Type B pancreatic cell (in vitro differentiated cells): ENCODE results near the gene BIRC5. TPM values are rescaled to one million over a fixed set of nuclear protein-coding genes. Genes with fewer than 3 reads are reported as not detected.

ENCODE experiments used
- DNase-seq: peaks from one replicate; pipeline ENCODE4 v3.0.0; 2021; ENCODE audit warnings: mixed read lengths; ENCODE audit not compliant: unreplicated experiment; ENCODE audit errors: extremely low spot score
- H3K27ac Mint-ChIP-seq: 2 replicates; pipeline ENCODE4 v1.8.0; 2021; ENCODE audit warnings: mild to moderate bottlenecking, mixed read lengths
- H3K27me3 Mint-ChIP-seq: 2 replicates; pipeline ENCODE4 v1.8.0; 2021; ENCODE audit warnings: mixed read lengths
- H3K36me3 Mint-ChIP-seq: 2 replicates; pipeline ENCODE4 v1.8.0; 2021; ENCODE audit warnings: mixed read lengths
- H3K4me1 Mint-ChIP-seq: one replicate; pipeline ENCODE4 v1.8.0; 2021; ENCODE audit warnings: mixed read lengths; ENCODE audit not compliant: unreplicated experiment
- H3K4me3 Mint-ChIP-seq: 2 replicates; pipeline ENCODE4 v1.8.0; 2021; ENCODE audit warnings: mild to moderate bottlenecking, mixed read lengths
- H3K9me3 Mint-ChIP-seq: 2 replicates; pipeline ENCODE4 v1.8.0; 2021; ENCODE audit warnings: mixed read lengths
- CTCF ChIP-seq: fragments of 200-600 bp; sonication (generic); conservative IDR thresholded peaks from 2 replicates; pipeline ENCODE4 v1.5.0; 2021; ENCODE audit warnings: antibody characterized with exemption, mild to moderate bottlenecking
- total RNA-seq: library from RNA; stranded (reverse); gene quantifications from 2 replicates; pipeline ENCODE4 v1.2.1, GENCODE V29; 2021; ENCODE audit warnings: low replicate concordance

The BIRC5 gene
- total RNA-seq, 1 donor from 2014 or later = 63.3 TPM

DNA sequence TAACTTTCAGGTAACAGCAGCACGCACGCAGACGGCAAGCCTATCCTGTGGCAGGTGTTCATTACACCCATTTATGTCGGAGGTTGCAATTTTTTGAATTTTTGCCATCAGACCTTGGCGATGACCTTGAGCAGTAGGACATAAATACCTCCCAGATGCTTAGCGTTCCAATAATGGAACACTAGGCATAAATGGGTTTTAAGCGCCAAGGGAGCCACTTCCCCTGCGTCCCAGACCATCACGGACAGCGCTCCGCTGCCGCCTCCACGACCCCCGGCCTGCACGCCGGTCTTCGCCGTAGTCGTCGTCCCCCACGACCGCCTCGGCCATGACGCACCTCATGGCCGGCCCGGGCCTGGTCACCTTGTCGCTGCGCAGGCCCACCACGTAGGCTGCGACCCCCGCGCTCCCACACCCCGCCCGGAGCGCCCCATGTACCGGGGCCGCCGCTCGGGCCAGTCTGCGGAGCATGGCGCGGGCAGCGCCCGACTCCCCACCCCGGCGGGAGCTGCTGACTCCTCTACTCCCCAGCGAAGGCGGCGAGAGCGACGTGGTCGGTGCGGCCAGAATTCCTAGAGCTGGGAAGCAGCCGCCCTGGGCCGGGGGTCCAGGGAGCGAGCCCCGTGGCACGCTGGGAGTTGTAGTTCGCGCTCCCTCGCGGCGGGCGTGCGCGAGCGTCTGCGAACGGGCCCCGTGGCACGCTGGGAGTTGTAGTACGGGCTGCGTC, 40.1 kb downstream of the BIRC5 start:
- peaks cover 18% of the 10 kb centered on the region for H3K4me1 Mint-ChIP-seq
- peak overlapping the region; percentile 86 for H3K4me3 Mint-ChIP-seq
- no peaks in the 10 kb centered on the region for H3K9me3 Mint-ChIP-seq
- TF ChIP-seq CTCF = no peak
- no peaks in the 10 kb centered on the region for H3K27me3 Mint-ChIP-seq
- DNase-seq = peak; percentile 94
- no peaks in the 10 kb centered on the region for H3K36me3 Mint-ChIP-seq
- H3K27ac Mint-ChIP-seq = peak overlapping the region; percentile 53

GRCh38 chr17:78255029-78255656, 41.1 kb downstream of the BIRC5 start:
- Mint-ChIP-seq H3K4me1 (peaks cover 18% of the 10 kb centered on the region), H3K4me3 (peak overlapping the region; percentile 74), H3K9me3 (no peaks in the 10 kb centered on the region)

GRCh38 chr17:78255953-78256706, 42.1 kb downstream of the BIRC5 start:
- DNase-seq = no peak
- H3K4me3 Mint-ChIP-seq = peak overlapping the region; percentile 74
- no peaks in the 10 kb centered on the region for H3K27me3 Mint-ChIP-seq
- no peaks in the 10 kb centered on the region for H3K9me3 Mint-ChIP-seq
- no peak for TF ChIP-seq CTCF
- H3K4me1 Mint-ChIP-seq = peaks cover 18% of the 10 kb centered on the region
- no peak overlapping the region for H3K27ac Mint-ChIP-seq
- no peaks in the 10 kb centered on the region for H3K36me3 Mint-ChIP-seq

More at GRCh38 chr17:78255029-78255656, 41.1 kb downstream of the BIRC5 start:
- Mint-ChIP-seq H3K27ac (no peak overlapping the region), H3K36me3 (no peaks in the 10 kb centered on the region), H3K27me3 (no peaks in the 10 kb centered on the region)
- no peak for DNase-seq
- TF ChIP-seq CTCF = no peak

- H3K36me3 Mint-ChIP-seq = no peaks in the 10 kb centered on the region
- no peaks in the 10 kb centered on the region for H3K27me3 Mint-ChIP-seq
- H3K9me3 Mint-ChIP-seq = no peaks in the 10 kb centered on the region
- no peak for TF ChIP-seq CTCF
- no peak for DNase-seq
- H3K4me1 Mint-ChIP-seq = peaks cover 18% of the 10 kb centered on the region
- peak overlapping the region; percentile 28 for H3K4me3 Mint-ChIP-seq
- no peak overlapping the region for H3K27ac Mint-ChIP-seq
Measured at GRCh38 chr17:78256707-78257591, 42.9 kb downstream of the BIRC5 start.

DNA sequence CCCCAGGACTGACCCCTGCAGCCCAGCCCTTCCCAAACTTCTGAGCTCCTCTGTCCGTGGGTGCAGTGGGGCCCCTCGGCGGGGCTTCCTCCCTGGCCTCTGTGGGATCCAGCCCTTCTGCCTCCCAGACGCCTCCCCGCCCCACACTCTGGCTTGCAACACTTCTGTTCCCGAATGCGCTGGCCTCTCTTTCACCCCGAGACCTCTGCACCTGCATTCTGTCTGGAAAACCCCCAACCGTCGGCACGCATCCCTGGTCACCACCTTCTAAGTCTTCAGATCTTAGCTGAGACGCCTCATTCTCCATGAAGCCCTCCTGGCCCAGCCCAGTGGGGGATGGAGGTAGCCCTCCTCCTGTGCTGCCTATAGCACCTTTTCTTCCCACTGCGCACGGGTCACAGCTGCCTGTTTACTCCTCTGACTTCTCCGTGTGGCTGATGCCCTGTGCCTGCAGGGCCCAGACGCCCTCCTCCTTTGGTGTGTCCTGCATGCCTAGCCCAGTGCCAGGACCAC, 43.8 kb downstream of the BIRC5 start:
- Mint-ChIP-seq H3K4me3 (peak overlapping the region; percentile 78), H3K36me3 (no peaks in the 10 kb centered on the region), H3K27me3 (no peaks in the 10 kb centered on the region), H3K4me1 (peaks cover 18% of the 10 kb centered on the region), H3K27ac (peak overlapping the region; percentile 63), H3K9me3 (no peaks in the 10 kb centered on the region)
- DNase-seq = no peak
- TF ChIP-seq CTCF = no peak
